Measurements from ENCODE around the gene C2orf15. TPM values are rescaled to one million over a fixed set of nuclear protein-coding genes. Genes with fewer than 3 reads are reported as not detected.

Gene C2orf15
- total and polyA plus RNA-seq, 4 donors: 0.24 to 0.65 (median 0.29) TPM

- Histone ChIP-seq H3K36me3 (ENCODE audit: control insufficient read depth in 4 of 4, insufficient read depth in 3 of 4, low read depth in 1 of 4, low read length in 3 of 4) (peaks cover 0 to 2% (median 0%) of the 10 kb centered on the region in 4 donors), H3K9ac (ENCODE audit: low read depth in 1 of 2, low read length in 2 of 2) (peak overlapping the region; percentile 42 to 86), H3K4me1 (ENCODE audit: control insufficient read depth in 4 of 4, insufficient read depth in 4 of 4, low read length in 3 of 4) (peaks cover 6 to 30% (median 16%) of the 10 kb centered on the region in 4 donors), H3K27ac (ENCODE audit: low read depth in 1 of 2, low read length in 2 of 2) (peak overlapping the region; percentile 62 to 82), H3K9me3 (ENCODE audit: control insufficient read depth in 4 of 4, low read length in 3 of 4) (no peaks in the 10 kb centered on the region), H3K4me3 (ENCODE audit: low read depth in 1 of 3, low read length in 3 of 3) (peak overlapping the region; percentile 75 to 82 (median 82)), H3K27me3 (ENCODE audit: control insufficient read depth in 4 of 4, insufficient read depth in 4 of 4, low read length in 3 of 4) (no peaks in the 10 kb centered on the region)
- TF ChIP-seq HNF4A (conservative IDR thresholded peaks at IDR 0.05) (no peak), SP1 (IDR thresholded peaks at IDR 0.05) (no peak), NR2F2 (IDR thresholded peaks at IDR 0.05) (no peak), CTCF (IDR thresholded peaks at IDR 0.05; ENCODE audit: low read depth, low read length, missing input control) (no peak), TAF1 (conservative IDR thresholded peaks at IDR 0.05) (no peak), JUND (IDR thresholded peaks at IDR 0.05) (no peak), FOXA1 (IDR thresholded peaks at IDR 0.05) (no peak), MAX (IDR thresholded peaks at IDR 0.05) (no peak), HNF4G (IDR thresholded peaks at IDR 0.05) (no peak), ATF3 (IDR thresholded peaks at IDR 0.05) (no peak), RXRA (IDR thresholded peaks at IDR 0.05) (no peak), YY1 (IDR thresholded peaks at IDR 0.05) (no peak), FOXA2 (IDR thresholded peaks at IDR 0.05) (no peak), REST (IDR thresholded peaks at IDR 0.05) (no peak), ZBTB33 (IDR thresholded peaks at IDR 0.05) (no peak), RAD21 (IDR thresholded peaks at IDR 0.05) (no peak), GABPA (IDR thresholded peaks at IDR 0.05 in 1 of 2, conservative IDR thresholded peaks at IDR 0.05 in 1 of 2) (no peak), EGR1 (IDR thresholded peaks at IDR 0.05; ENCODE audit: low read depth in 2 of 2) (no peak)
- no peak for DNase-seq (ENCODE audit: low spot score)
- 3% methylated on average over 4 of the region's 4 CpGs for WGBS
Observed at GRCh38 chr2:99181624-99182000, 40.1 kb downstream of the C2orf15 start.

All from liver (tissue), 9 donors.